Adrenal gland (tissue), 12 donors: Measurements from ENCODE around the gene SSX2IP. TPM values are rescaled to one million over a fixed set of nuclear protein-coding genes. Genes with fewer than 3 reads are reported as not detected.

Experiments
- DNase-seq, 7 donors: peaks; one replicate each; pipeline ENCODE4 v3.0.0-alpha.2; 2019 to 2020
- H3K27ac ChIP-seq, 5 donors: fragments of 200-600 bp; sonication (generic) in 4 of 5; 1 replicate in 3 of 5; 2 replicates in 2 of 5; pipeline versions ENCODE4 v1.5.1 to v1.8.0; 2016 to 2020; ENCODE audit warnings: mild to moderate bottlenecking in 1 of 5
- H3K27me3 ChIP-seq: fragments of 200-600 bp; 2 replicates; pipeline ENCODE4 v1.8.0; 2021
- H3K36me3 ChIP-seq, 2 donors: fragments of 200-600 bp; replicated peaks in 1 of 2; 1 replicate in 1 of 2; 2 replicates in 1 of 2; pipeline versions ENCODE4 v1.5.1 to v1.8.0; 2018 to 2022
- H3K4me1 ChIP-seq, 2 donors: fragments of 200-600 bp; replicated peaks in 1 of 2; 1 replicate in 1 of 2; 2 replicates in 1 of 2; pipeline versions ENCODE4 v1.5.1 to v1.8.0; 2018 to 2021
- H3K4me3 ChIP-seq, 4 donors: fragments of 200-600 bp; sonication (generic) in 3 of 4; one replicate each; pipeline ENCODE4 v1.5.1; 2016 to 2018
- H3K9me3 ChIP-seq, 3 donors: fragments of 200-600 bp; sonication (generic) in 1 of 3; replicated peaks in 1 of 3; 1 replicate in 2 of 3; 2 replicates in 1 of 3; pipeline versions ENCODE4 v1.5.1 to v1.8.0; 2016 to 2021
- POLR2A ChIP-seq, 2 donors: fragments of 450-650 bp; IDR thresholded peaks; one replicate each; pipeline ENCODE4 v1.6.1; 2017; ENCODE audit warnings: antibody characterized with exemption in 2 of 2, mild to moderate bottlenecking in 2 of 2, moderate library complexity in 1 of 2
- WGBS, 4 donors: extraction: QIAGEN DNeasy Blood & Tissue Kit in 2 of 4; methylation state at CpG; one replicate each; pipeline versions ENCODE4 v1.1.5 to v1.1.7; 2013 to 2017; 5-methylcytosine and 5-hydroxymethylcytosine counted together
- intact Hi-C, 2 donors: fragments of 100-400 bp; cut with DNase I; formaldehyde crosslinking; loops; one replicate each; pipeline versions ENCODE4 v1.14.1 to v1.15.0; 2022 to 2023
- polyA plus RNA-seq, 3 donors: library from polyadenylated mRNA; stranded (reverse); fragments of 200-250 nt in 2 of 3; fragments of 350-450 nt in 1 of 3; fragmentation: Illumina TruSeq in 1 of 3; extraction: RNeasy Lipid Tissue Mini Kit (QIAGEN cat#74804) in 1 of 3; gene quantifications; one replicate each; pipeline ENCODE4 v1.2.3, GENCODE V29; 2013 to 2014
- total RNA-seq, 9 donors: library from RNA; depleted of rRNA in 4 of 9; stranded (reverse); fragments of >200 nt in 4 of 9; fragments of 120-200 nt in 1 of 9; fragmentation: NEBNext Ultra II Directional in 1 of 9; extraction: Animal tissue kit (Norgen Biotek cat#: 25700) in 1 of 9; gene quantifications; one replicate each; pipeline versions ENCODE4 v1.1.0 to v1.2.4, GENCODE V29; 2013 to 2023
- TF ChIP-seq, protein P1 (sequence below), 6 experiments: fragments of 450-650 bp in 4 of 6; fragments of 200-600 bp in 2 of 6; sonication (generic) in 1 of 6; IDR thresholded peaks; 1 replicate in 5 of 6; 2 replicates in 1 of 6; pipeline versions ENCODE4 v1.5.1 to v1.8.0; 2016 to 2021; ENCODE audit warnings: antibody characterized with exemption in 6 of 6, mild to moderate bottlenecking in 2 of 6, moderate library complexity in 1 of 6
- donor health status: healthy with polysubstance abuse.
- donor health status: Bipolar disorder and iron deficiency.
- donor health status: DM: yes; HTN: yes; CAD: no.
- donor health status: DM: no; HTN: no; CAD: no.
- donor health status: DM: no; HTN: no; CAD: no.
- donor health status: DM: yes; HTN: yes; CAD: no.

Gene SSX2IP
- total and polyA plus RNA-seq, 12 donors, result 1.3 to 10.0 (median 4.1) TPM

DNA sequence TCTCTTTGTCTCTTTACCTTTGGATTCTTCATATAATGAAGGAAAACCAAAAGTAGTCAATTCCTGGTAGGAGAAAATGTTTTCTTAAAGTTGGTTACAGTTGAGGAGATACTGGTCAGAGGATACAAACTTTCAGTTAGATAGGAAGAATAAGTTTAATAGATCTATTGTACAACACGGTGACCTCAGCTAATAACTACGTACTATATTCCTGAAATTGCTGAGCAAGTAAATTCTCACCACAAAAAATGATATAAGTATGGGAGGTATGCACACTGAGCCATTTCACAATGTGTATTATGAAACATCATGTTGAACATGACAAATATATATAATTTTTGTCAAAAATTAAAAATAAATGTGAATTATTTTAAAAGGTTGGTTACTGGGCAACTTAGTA, 20.4 kb downstream of the SSX2IP start:
- H3K36me3 ChIP-seq, result no peaks in the 10 kb centered on the region
- intact Hi-C loops, result no loop called here
- 87 to 95% (median 94%) methylated on average over 2 of the region's 2 CpGs for WGBS, 4 donors

DNA sequence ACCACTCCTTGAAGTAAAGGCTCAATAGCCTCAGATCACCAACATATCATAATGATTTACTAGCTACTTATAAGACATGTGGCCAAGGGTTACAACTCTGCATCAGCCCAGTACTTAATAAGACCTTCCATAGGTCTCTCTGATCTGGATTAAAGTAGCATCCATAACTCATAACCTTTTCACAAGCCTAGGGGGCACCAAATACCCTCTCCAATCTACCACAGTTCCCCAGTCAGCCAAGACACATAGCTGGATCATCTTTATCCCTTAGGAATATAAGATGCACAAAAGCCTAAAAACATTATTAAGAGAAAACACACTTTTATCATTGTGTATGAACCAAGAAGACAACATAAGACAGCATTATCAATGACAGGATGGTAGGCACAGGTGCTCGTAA, 22.1 kb downstream of the SSX2IP start:
- TF ChIP-seq, protein P1, sequence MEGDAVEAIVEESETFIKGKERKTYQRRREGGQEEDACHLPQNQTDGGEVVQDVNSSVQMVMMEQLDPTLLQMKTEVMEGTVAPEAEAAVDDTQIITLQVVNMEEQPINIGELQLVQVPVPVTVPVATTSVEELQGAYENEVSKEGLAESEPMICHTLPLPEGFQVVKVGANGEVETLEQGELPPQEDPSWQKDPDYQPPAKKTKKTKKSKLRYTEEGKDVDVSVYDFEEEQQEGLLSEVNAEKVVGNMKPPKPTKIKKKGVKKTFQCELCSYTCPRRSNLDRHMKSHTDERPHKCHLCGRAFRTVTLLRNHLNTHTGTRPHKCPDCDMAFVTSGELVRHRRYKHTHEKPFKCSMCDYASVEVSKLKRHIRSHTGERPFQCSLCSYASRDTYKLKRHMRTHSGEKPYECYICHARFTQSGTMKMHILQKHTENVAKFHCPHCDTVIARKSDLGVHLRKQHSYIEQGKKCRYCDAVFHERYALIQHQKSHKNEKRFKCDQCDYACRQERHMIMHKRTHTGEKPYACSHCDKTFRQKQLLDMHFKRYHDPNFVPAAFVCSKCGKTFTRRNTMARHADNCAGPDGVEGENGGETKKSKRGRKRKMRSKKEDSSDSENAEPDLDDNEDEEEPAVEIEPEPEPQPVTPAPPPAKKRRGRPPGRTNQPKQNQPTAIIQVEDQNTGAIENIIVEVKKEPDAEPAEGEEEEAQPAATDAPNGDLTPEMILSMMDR (IDR thresholded peaks at IDR 0.05), result no peak
- no peak for TF ChIP-seq POLR2A (IDR thresholded peaks at IDR 0.05)
- DNase-seq, result no peak
- H3K4me3 ChIP-seq, result no peak overlapping the region
- intact Hi-C loops, result no loop called here
- no peaks in the 10 kb centered on the region for H3K27me3 ChIP-seq
- no peaks in the 10 kb centered on the region for H3K4me1 ChIP-seq
- H3K9me3 ChIP-seq, result no peaks in the 10 kb centered on the region
- H3K36me3 ChIP-seq, result no peaks in the 10 kb centered on the region
- no peak overlapping the region for H3K27ac ChIP-seq
- 87 to 98% (median 93%) methylated on average over 1 of the region's 1 CpG for WGBS, 4 donors

More for the DNA sequence above, 20.4 kb downstream of the SSX2IP start:
- no peak for TF ChIP-seq POLR2A (IDR thresholded peaks at IDR 0.05)
- TF ChIP-seq, protein P1 (IDR thresholded peaks at IDR 0.05), result no peak
- H3K4me3 ChIP-seq, result no peak overlapping the region
- no peak for DNase-seq
- H3K4me1 ChIP-seq, result no peaks in the 10 kb centered on the region
- H3K27me3 ChIP-seq, result no peaks in the 10 kb centered on the region
- no peaks in the 10 kb centered on the region for H3K9me3 ChIP-seq
- H3K27ac ChIP-seq, result no peak overlapping the region

DNA sequence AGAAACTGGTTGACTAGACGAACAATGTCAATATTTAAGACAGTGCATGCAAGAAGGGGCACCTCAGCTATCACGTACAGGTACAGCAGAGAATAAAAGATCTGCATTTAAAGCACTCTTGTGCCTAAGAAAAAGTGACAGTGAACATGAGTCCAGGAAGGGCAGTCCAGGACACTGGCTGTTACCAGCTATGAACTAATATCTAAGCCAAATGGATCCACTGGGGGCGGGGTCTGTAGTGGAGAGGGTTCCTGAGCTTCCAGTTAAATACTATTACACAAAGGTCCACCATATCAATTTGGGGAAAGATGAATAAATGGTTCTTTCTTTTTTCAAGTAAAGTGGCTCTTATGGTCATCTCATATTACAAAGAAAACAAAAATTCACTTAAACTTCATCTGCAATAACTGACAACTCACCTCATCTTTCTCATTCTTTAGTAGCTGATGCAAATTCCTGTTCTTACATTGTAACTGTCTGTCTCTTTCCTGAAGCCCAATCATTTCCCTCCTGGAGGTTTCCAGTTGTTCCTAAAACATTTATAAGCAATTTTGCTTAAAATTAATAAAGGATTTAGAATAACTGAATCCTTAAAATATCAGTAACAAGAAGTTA, 24.5 kb downstream of the SSX2IP start:
- Histone ChIP-seq H3K27ac (no peak overlapping the region), H3K4me3 (no peak overlapping the region), H3K9me3 (no peaks in the 10 kb centered on the region), H3K27me3 (no peaks in the 10 kb centered on the region), H3K36me3 (no peaks in the 10 kb centered on the region), H3K4me1 (no peaks in the 10 kb centered on the region)
- no peak for DNase-seq
- intact Hi-C loops, result no loop called here
- TF ChIP-seq POLR2A (IDR thresholded peaks at IDR 0.05), result no peak
- TF ChIP-seq, protein P1 (IDR thresholded peaks at IDR 0.05), result no peak
- 93 to 96% (median 94%) methylated on average over 3 of the region's 3 CpGs for WGBS, 4 donors

DNA sequence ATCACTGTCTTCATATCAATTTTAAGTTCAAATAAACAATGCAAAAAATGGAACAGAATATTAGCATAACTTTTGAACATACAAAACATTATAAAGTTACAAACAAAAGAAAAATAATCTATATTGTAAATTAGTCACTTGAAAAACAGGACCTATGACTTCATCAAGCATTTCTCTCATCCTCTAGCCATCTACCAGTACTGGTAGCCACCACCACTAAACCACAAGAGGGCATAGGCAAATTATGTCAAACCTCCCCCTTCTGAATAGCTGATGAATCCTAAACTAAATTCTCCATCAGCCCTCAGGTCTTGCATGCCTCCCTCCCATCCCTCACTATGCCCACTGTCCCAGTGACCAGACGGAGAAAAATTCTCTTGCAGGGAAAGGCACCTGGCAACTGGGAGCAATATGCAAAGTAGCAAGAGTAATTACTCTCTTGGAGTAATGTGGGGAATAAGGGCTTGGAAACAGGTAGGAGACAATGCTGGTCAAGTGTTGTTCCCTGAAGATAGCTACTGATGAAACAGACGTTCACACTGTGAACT, 37.1 kb downstream of the SSX2IP start:
- intact Hi-C loops, result no loop called here
- H3K4me1 ChIP-seq, result no peaks in the 10 kb centered on the region
- no peak for DNase-seq
- H3K27me3 ChIP-seq, result no peaks in the 10 kb centered on the region
- H3K36me3 ChIP-seq, result no peaks in the 10 kb centered on the region
- 93 to 97% (median 95%) methylated on average over 2 of the region's 2 CpGs for WGBS, 4 donors
- TF ChIP-seq, protein P1 (IDR thresholded peaks at IDR 0.05), result no peak
- TF ChIP-seq POLR2A (IDR thresholded peaks at IDR 0.05), result no peak
- no peak overlapping the region for H3K27ac ChIP-seq
- no peaks in the 10 kb centered on the region for H3K9me3 ChIP-seq
- H3K4me3 ChIP-seq, result no peak overlapping the region
